Osteoblast (primary cell): ENCODE data around the gene NDOR1. TPM values are rescaled to one million over a fixed set of nuclear protein-coding genes. Genes with fewer than 3 reads are reported as not detected.
A peak's percentile ranks its signal among the peaks of the same experiment; 100 is the strongest.

Experiments used
- DNase-seq: peaks from one replicate; pipeline ENCODE4 v3.0.0; 2011; ENCODE audit warnings: low spot score, mixed read lengths; ENCODE audit not compliant: insufficient read length; ENCODE audit errors: missing footprints
- H2AFZ ChIP-seq: 2 replicates; pipeline ENCODE4 v1.6.0; 2011; ENCODE audit warnings: mild to moderate bottlenecking, low read length
- H3K27ac ChIP-seq: 2 replicates; pipeline ENCODE4 v1.5.1; 2011; ENCODE audit warnings: mild to moderate bottlenecking, low read depth, low read length, moderate library complexity
- H3K27me3 ChIP-seq: 2 replicates; pipeline ENCODE4 v1.6.0; 2012; ENCODE audit warnings: mild to moderate bottlenecking, control low read depth, inconsistent platforms, low read length, moderate library complexity; ENCODE audit not compliant: insufficient read depth
- H3K36me3 ChIP-seq: 2 replicates; pipeline ENCODE4 v1.5.1; 2011; ENCODE audit warnings: mild to moderate bottlenecking, low read length, control low read depth, moderate library complexity; ENCODE audit not compliant: insufficient read depth
- H3K4me1 ChIP-seq: 2 replicates; pipeline ENCODE4 v1.5.1; 2011; ENCODE audit warnings: mild to moderate bottlenecking, low read length, control low read depth, moderate library complexity; ENCODE audit not compliant: insufficient read depth
- H3K4me2 ChIP-seq: 2 replicates; pipeline ENCODE4 v1.6.0; 2011; ENCODE audit warnings: mild to moderate bottlenecking, low read length; ENCODE audit not compliant: insufficient read depth
- H3K4me3 ChIP-seq: fragments of 200-600 bp; sonication (generic); 3 replicates; pipeline ENCODE4 v1.5.1; 2012; ENCODE audit warnings: mild to moderate bottlenecking, low read length, inconsistent platforms; ENCODE audit not compliant: insufficient read depth
- H3K79me2 ChIP-seq: 2 replicates; pipeline ENCODE4 v1.6.0; 2012; ENCODE audit warnings: mild to moderate bottlenecking, low read length, control low read depth, inconsistent platforms; ENCODE audit not compliant: insufficient read depth
- H3K9me3 ChIP-seq: 2 replicates; pipeline ENCODE4 v1.5.1; 2011; ENCODE audit warnings: low read depth, low read length, control low read depth
- H4K20me1 ChIP-seq: 2 replicates; pipeline ENCODE4 v1.6.0; 2012; ENCODE audit warnings: mild to moderate bottlenecking, low read length, control low read depth; ENCODE audit not compliant: insufficient read depth
- CTCF ChIP-seq: IDR thresholded peaks from 2 replicates; pipeline ENCODE4 v1.5.1; 2011; ENCODE audit warnings: mild to moderate bottlenecking, low read depth, low read length, moderate library complexity; ENCODE audit errors: extremely low read depth
- total RNA-seq: library from RNA; depleted of rRNA; stranded (reverse); fragments of >200 nt; gene quantifications from 2 replicates; pipeline ENCODE4 v1.2.3, GENCODE V29; 2012

NDOR1 gene
- total RNA-seq, 1 donor = 6.2 TPM

- H3K27ac ChIP-seq = no peak overlapping the region
- H3K27me3 ChIP-seq = no peaks in the 10 kb centered on the region
- H3K36me3 ChIP-seq = no peaks in the 10 kb centered on the region
- no peak for TF ChIP-seq CTCF
- H3K4me2 ChIP-seq = peak overlapping the region; percentile 76
- no peaks in the 10 kb centered on the region for H3K9me3 ChIP-seq
- H3K79me2 ChIP-seq = peaks cover 78% of the 10 kb centered on the region
- H3K4me1 ChIP-seq = peaks cover 22% of the 10 kb centered on the region
- DNase-seq = no peak
- H2AFZ ChIP-seq = no peak overlapping the region
- peaks cover 31% of the 10 kb centered on the region for H4K20me1 ChIP-seq
- peak overlapping the region; percentile 70 for H3K4me3 ChIP-seq
Measured at GRCh38 chr9:137198051-137198901, 7.2 kb upstream of the NDOR1 start.

GRCh38 chr9:137198902-137199283, 6.6 kb upstream of the NDOR1 start:
- Histone ChIP-seq H2AFZ (no peak overlapping the region), H3K4me2 (peak overlapping the region; percentile 76)

GRCh38 chr9:137199411-137200121, 5.9 kb upstream of the NDOR1 start:
- Histone ChIP-seq H3K4me2 (peak overlapping the region; percentile 76), H4K20me1 (peaks cover 28% of the 10 kb centered on the region), H3K4me1 (peaks cover 30% of the 10 kb centered on the region), H3K79me2 (peaks cover 78% of the 10 kb centered on the region), H3K4me3 (peak overlapping the region; percentile 70), H3K27me3 (no peaks in the 10 kb centered on the region), H3K36me3 (no peaks in the 10 kb centered on the region), H2AFZ (peak overlapping the region; percentile 22), H3K27ac (no peak overlapping the region), H3K9me3 (no peaks in the 10 kb centered on the region)
- DNase-seq = peak; percentile 95
- no peak for TF ChIP-seq CTCF

More at GRCh38 chr9:137198902-137199283, 6.6 kb upstream of the NDOR1 start:
- no peak for TF ChIP-seq CTCF
- Histone ChIP-seq H4K20me1 (peaks cover 26% of the 10 kb centered on the region), H3K4me3 (peak overlapping the region; percentile 70), H3K27me3 (no peaks in the 10 kb centered on the region), H3K27ac (no peak overlapping the region), H3K9me3 (no peaks in the 10 kb centered on the region), H3K36me3 (no peaks in the 10 kb centered on the region), H3K79me2 (peaks cover 78% of the 10 kb centered on the region), H3K4me1 (peaks cover 23% of the 10 kb centered on the region)
- no peak for DNase-seq
